HG03565 (cell line): ENCODE data around the gene PIP4K2A.
"Not testable (repeated sequence)": the region's sequence is repeated elsewhere in the genome, so short reads cannot be mapped to it uniquely, and the experiment has no call there.

Experiments
- ATAC-seq: cut with Tn5 transposase; IDR thresholded peaks from one replicate; pipeline ENCODE4 v1.9.1; 2021; ENCODE audit warnings: mild to moderate bottlenecking, moderate library complexity; ENCODE audit not compliant: unreplicated experiment

Gene PIP4K2A

GRCh38 chr10:22697101-22697500 lies 17.3 kb downstream of the PIP4K2A start:
- ATAC-seq = no peak

GRCh38 chr10:22693860-22694259 lies 20.5 kb downstream of the PIP4K2A start:
- ATAC-seq = no peak

GRCh38 chr10:22693371-22693784 lies 21.0 kb downstream of the PIP4K2A start:
- peak; percentile 44 for ATAC-seq

GRCh38 chr10:22692119-22692518 lies 22.3 kb downstream of the PIP4K2A start:
- not testable (repeated sequence) for ATAC-seq

GRCh38 chr10:22690614-22691431 lies 23.6 kb downstream of the PIP4K2A start:
- ATAC-seq = no peak

- no peak for ATAC-seq
Measured at GRCh38 chr10:22690158-22690557, 24.2 kb downstream of the PIP4K2A start.

- ATAC-seq = no peak
Measured at GRCh38 chr10:22686347-22686746, 28.0 kb downstream of the PIP4K2A start.

GRCh38 chr10:22685926-22686325 lies 28.5 kb downstream of the PIP4K2A start:
- no peak for ATAC-seq

- no peak for ATAC-seq
Measured at GRCh38 chr10:22684699-22685098, 29.7 kb downstream of the PIP4K2A start.

- ATAC-seq = peak; percentile 47
Measured at GRCh38 chr10:22683140-22683389, 31.3 kb downstream of the PIP4K2A start.

GRCh38 chr10:22682237-22683139 lies 31.9 kb downstream of the PIP4K2A start:
- no peak for ATAC-seq

GRCh38 chr10:22681783-22682183 lies 32.6 kb downstream of the PIP4K2A start:
- no peak for ATAC-seq

- no peak for ATAC-seq
Measured at GRCh38 chr10:22681301-22681700, 33.1 kb downstream of the PIP4K2A start.

GRCh38 chr10:22679608-22680007 lies 34.8 kb downstream of the PIP4K2A start:
- ATAC-seq = no peak

GRCh38 chr10:22677333-22677732 lies 37.0 kb downstream of the PIP4K2A start:
- no peak for ATAC-seq

- ATAC-seq = no peak
Measured at GRCh38 chr10:22676435-22676834, 37.9 kb downstream of the PIP4K2A start.

- no peak for ATAC-seq
Measured at GRCh38 chr10:22674573-22674930, 39.8 kb downstream of the PIP4K2A start.

GRCh38 chr10:22673785-22674572 lies 40.4 kb downstream of the PIP4K2A start:
- no peak for ATAC-seq

GRCh38 chr10:22673091-22673392 lies 41.3 kb downstream of the PIP4K2A start:
- no peak for ATAC-seq

GRCh38 chr10:22672319-22673090 lies 41.9 kb downstream of the PIP4K2A start:
- ATAC-seq = no peak

GRCh38 chr10:22670788-22671187 lies 43.6 kb downstream of the PIP4K2A start:
- no peak for ATAC-seq
